NCI-H1694 (cell line): ENCODE data around the gene MPZL1.

ENCODE experiments used
- DNase-seq: peaks from one replicate; lab custom pipeline; 2025; lab: John Stamatoyannopoulos, UW

Gene MPZL1

GRCh38 chr1:167751676-167752075 is 29.9 kb downstream of the MPZL1 start:
- DNase-seq, result no peak

- DNase-seq, result no peak
These were observed 30.6 kb downstream of the MPZL1 start for GRCh38 chr1:167752219-167752985.

- no peak for DNase-seq
These were observed 33.9 kb downstream of the MPZL1 start for GRCh38 chr1:167755654-167756053.

GRCh38 chr1:167756730-167757405 is 35.1 kb downstream of the MPZL1 start:
- no peak for DNase-seq

GRCh38 chr1:167757433-167758309 is 35.9 kb downstream of the MPZL1 start:
- no peak for DNase-seq

GRCh38 chr1:167761400-167761799 is 39.6 kb downstream of the MPZL1 start:
- DNase-seq, result no peak

- no peak for DNase-seq
These were observed 40.4 kb downstream of the MPZL1 start for GRCh38 chr1:167762061-167762746.

- no peak for DNase-seq
These were observed 41.9 kb downstream of the MPZL1 start for GRCh38 chr1:167763525-167764220.

- no peak for DNase-seq
These were observed 42.9 kb downstream of the MPZL1 start for GRCh38 chr1:167764458-167765330.

GRCh38 chr1:167765496-167765895 is 43.7 kb downstream of the MPZL1 start:
- DNase-seq, result no peak

GRCh38 chr1:167766538-167766937 is 44.8 kb downstream of the MPZL1 start:
- DNase-seq, result no peak

- DNase-seq, result no peak
These were observed 46.0 kb downstream of the MPZL1 start for GRCh38 chr1:167767761-167768160.

- DNase-seq, result no peak
These were observed 48.3 kb downstream of the MPZL1 start for GRCh38 chr1:167770127-167770526.

- no peak for DNase-seq
These were observed 50.7 kb downstream of the MPZL1 start for GRCh38 chr1:167772436-167772835.

- no peak for DNase-seq
These were observed 51.7 kb downstream of the MPZL1 start for GRCh38 chr1:167773516-167773915.

GRCh38 chr1:167774710-167775109 is 52.9 kb downstream of the MPZL1 start:
- no peak for DNase-seq

GRCh38 chr1:167775178-167775577 is 53.4 kb downstream of the MPZL1 start:
- no peak for DNase-seq

- DNase-seq, result no peak
These were observed 54.4 kb downstream of the MPZL1 start for GRCh38 chr1:167776151-167776550.

- DNase-seq, result no peak
These were observed 55.0 kb downstream of the MPZL1 start for GRCh38 chr1:167776616-167777268.

GRCh38 chr1:167777269-167777650 is 55.5 kb downstream of the MPZL1 start:
- DNase-seq, result no peak
